K562 (cell line): Measurements from ENCODE around the gene WWOX. TPM values are rescaled to one million over a fixed set of nuclear protein-coding genes. Genes with fewer than 3 reads are reported as not detected.

Experiments
- E2F3 ChIP-seq: fragments of 250-450 bp; sonication (Bioruptor Pico); IDR thresholded peaks from 2 replicates; pipeline ENCODE4 v1.4.0; 2020; ENCODE audit warnings: mild to moderate bottlenecking
- FOXJ3 ChIP-seq: sonication (generic); formaldehyde crosslinking; IDR thresholded peaks from 2 replicates; pipeline ENCODE4 v1.4.0; 2020; ENCODE audit warnings: mild to moderate bottlenecking, missing genetic modification reagents
- JUND ChIP-seq, 2 experiments: IDR thresholded peaks; 2 replicates in 1 of 2; 3 replicates in 1 of 2; pipeline ENCODE4 v1.6.1; 2011; ENCODE audit warnings: borderline replicate concordance in 2 of 2, low read depth in 2 of 2, low read length in 2 of 2, improper control_type of control experiment in 1 of 2, missing biosample characterization in 1 of 2, missing genetic modification characterization in 1 of 2, missing genetic modification reagents in 1 of 2
- LEF1 ChIP-seq: fragments of 450-650 bp; IDR thresholded peaks from 2 replicates; pipeline ENCODE4 v1.6.1; 2016; ENCODE audit warnings: mild to moderate bottlenecking
- MCM3 ChIP-seq: fragments of 450-650 bp; IDR thresholded peaks from 2 replicates; pipeline ENCODE4 v1.6.1; 2016
- MCM7 ChIP-seq, 2 experiments: fragments of 450-650 bp; IDR thresholded peaks; 2 replicates each; pipeline ENCODE4 v1.6.1; 2016 to 2018
- PCBP1 ChIP-seq: fragments of 200-400 bp; formaldehyde crosslinking; IDR thresholded peaks from 2 replicates; pipeline ENCODE4 v1.6.1; 2018; ENCODE audit warnings: mild to moderate bottlenecking, low read depth, low read length; ENCODE audit not compliant: poor library complexity, severe bottlenecking
- RAD51 ChIP-seq: fragments of 450-650 bp; IDR thresholded peaks from 2 replicates; pipeline ENCODE4 v1.7.1; 2016; ENCODE audit warnings: low read depth, mild to moderate bottlenecking, borderline replicate concordance
- TAF7 ChIP-seq: fragments of 450-650 bp; IDR thresholded peaks from 2 replicates; pipeline ENCODE4 v1.6.1; 2016; ENCODE audit warnings: missing genetic modification characterization, missing compliant biosample characterization
- ZFX ChIP-seq: sonication (generic); formaldehyde crosslinking; IDR thresholded peaks from 2 replicates; pipeline ENCODE4 v1.8.0; 2022; ENCODE audit warnings: mild to moderate bottlenecking, missing genetic modification reagents, moderate library complexity
- polyA plus RNA-seq, 8 experiments: library from polyadenylated mRNA; depleted of rRNA in 4 of 8; stranded (reverse) in 5 of 8; unstranded in 3 of 8; fragments of >200 nt; fragmentation: Nextera tagmentation in 2 of 8; fragmentation: Illumina TruSeq in 1 of 8; extraction: Ambion mirVana in 2 of 8; extraction: Trizol in 1 of 8; gene quantifications; 2 replicates each; pipeline versions ENCODE4 v1.2.1 to v1.2.3, GENCODE V29; 2011 to 2014; ENCODE audit warnings: inconsistent platforms in 1 of 8, missing spikeins in 1 of 8
- total RNA-seq, 7 experiments: library from RNA; depleted of rRNA in 6 of 7; stranded (reverse); fragments of >200 nt in 6 of 7; fragmentation: Illumina TruSeq in 2 of 7; extraction: Trizol in 2 of 7; gene quantifications; 2 replicates each; pipeline versions ENCODE4 v1.2.1 to v1.2.3, GENCODE V29; 2011 to 2021; ENCODE audit warnings: low replicate concordance in 1 of 7
- TF ChIP-seq, protein P1 (sequence below), 2 experiments: fragments of 450-650 bp in 1 of 2; IDR thresholded peaks; 2 replicates each; pipeline ENCODE4 v1.6.1; 2011 to 2017; ENCODE audit warnings: low read depth in 2 of 2, antibody characterized with exemption in 1 of 2, borderline replicate concordance in 1 of 2, low read length in 1 of 2, mild to moderate bottlenecking in 1 of 2, mixed read lengths in 1 of 2; ENCODE audit not compliant: control insufficient read depth in 1 of 2

Gene WWOX
- total and polyA plus RNA-seq, 9 of the 15 experiments (the other 6 are each of a cell fraction or from before 2014, with no cell fraction given): 1.6 to 22.7 (median 8.1) TPM

DNA sequence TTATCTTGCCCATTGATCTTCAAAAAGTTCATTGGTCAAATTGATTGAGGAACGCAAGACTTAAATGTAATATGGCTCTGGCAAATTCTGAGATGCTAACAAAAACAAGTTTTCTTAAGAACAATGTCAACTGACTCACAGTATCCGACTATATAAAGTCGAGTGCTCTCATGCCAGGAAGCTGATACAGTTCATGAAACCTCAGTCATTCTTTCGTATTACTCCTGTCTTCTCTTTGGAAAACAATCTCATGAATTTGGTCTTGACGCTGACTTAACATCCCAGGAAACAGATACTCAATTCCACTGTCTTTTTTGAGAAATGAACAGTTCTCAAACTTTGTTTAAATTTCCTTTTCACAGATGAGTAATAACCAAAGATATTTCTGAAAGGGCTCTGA lies 796.2 kb downstream of the WWOX start (continued):
- TF ChIP-seq RAD51: no peak
- no peak for TF ChIP-seq MCM3
- TF ChIP-seq, protein P1, sequence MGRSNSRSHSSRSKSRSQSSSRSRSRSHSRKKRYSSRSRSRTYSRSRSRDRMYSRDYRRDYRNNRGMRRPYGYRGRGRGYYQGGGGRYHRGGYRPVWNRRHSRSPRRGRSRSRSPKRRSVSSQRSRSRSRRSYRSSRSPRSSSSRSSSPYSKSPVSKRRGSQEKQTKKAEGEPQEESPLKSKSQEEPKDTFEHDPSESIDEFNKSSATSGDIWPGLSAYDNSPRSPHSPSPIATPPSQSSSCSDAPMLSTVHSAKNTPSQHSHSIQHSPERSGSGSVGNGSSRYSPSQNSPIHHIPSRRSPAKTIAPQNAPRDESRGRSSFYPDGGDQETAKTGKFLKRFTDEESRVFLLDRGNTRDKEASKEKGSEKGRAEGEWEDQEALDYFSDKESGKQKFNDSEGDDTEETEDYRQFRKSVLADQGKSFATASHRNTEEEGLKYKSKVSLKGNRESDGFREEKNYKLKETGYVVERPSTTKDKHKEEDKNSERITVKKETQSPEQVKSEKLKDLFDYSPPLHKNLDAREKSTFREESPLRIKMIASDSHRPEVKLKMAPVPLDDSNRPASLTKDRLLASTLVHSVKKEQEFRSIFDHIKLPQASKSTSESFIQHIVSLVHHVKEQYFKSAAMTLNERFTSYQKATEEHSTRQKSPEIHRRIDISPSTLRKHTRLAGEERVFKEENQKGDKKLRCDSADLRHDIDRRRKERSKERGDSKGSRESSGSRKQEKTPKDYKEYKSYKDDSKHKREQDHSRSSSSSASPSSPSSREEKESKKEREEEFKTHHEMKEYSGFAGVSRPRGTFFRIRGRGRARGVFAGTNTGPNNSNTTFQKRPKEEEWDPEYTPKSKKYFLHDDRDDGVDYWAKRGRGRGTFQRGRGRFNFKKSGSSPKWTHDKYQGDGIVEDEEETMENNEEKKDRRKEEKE (IDR thresholded peaks at IDR 0.05; ENCODE audit: borderline replicate concordance in 1 of 2, control insufficient read depth in 1 of 2, low read depth in 2 of 2, low read length in 1 of 2): no peak
- no peak for TF ChIP-seq E2F3
- TF ChIP-seq ZFX (CRISPR knock-in tag): no peak
- TF ChIP-seq JUND (IDR thresholded peaks at IDR 0.05; ENCODE audit: borderline replicate concordance, low read depth, low read length): no peak
- TF ChIP-seq JUND (tag; IDR thresholded peaks at IDR 0.05; ENCODE audit: borderline replicate concordance, low read depth, low read length): no peak
- TF ChIP-seq FOXJ3 (CRISPR knock-in tag): no peak
- TF ChIP-seq LEF1: no peak
- TF ChIP-seq TAF7: no peak
- TF ChIP-seq PCBP1: no peak
- no peak for TF ChIP-seq MCM7 (IDR thresholded peaks at IDR 0.05)
- TF ChIP-seq, all 486 proteins: peak for 0
